GM23248 (cell line): ENCODE data around the gene LYRM2.

Experiments
- EZH2 ChIP-seq: fragments of 200-600 bp; sonication (generic); IDR thresholded peaks from 2 replicates; pipeline ENCODE4 v1.6.1; 2018; ENCODE audit warnings: antibody characterized with exemption, mild to moderate bottlenecking; ENCODE audit not compliant: insufficient read depth, poor library complexity, severe bottlenecking
- EZH2phosphoT487 ChIP-seq: fragments of 200-600 bp; sonication (generic); IDR thresholded peaks from 2 replicates; pipeline ENCODE4 v1.6.1; 2018; ENCODE audit warnings: antibody characterized with exemption, moderate library complexity, mild to moderate bottlenecking, low read depth; ENCODE audit not compliant: insufficient read depth

- TF ChIP-seq EZH2 = no peak
- TF ChIP-seq EZH2phosphoT487 = no peak
Measured at GRCh38 chr6:89675949-89676748, 37.6 kb upstream of the LYRM2 start.
